OCI-M1 (cell line): ENCODE data around the gene KDM5B.
A peak's percentile ranks its signal among the peaks of the same experiment; 100 is the strongest.
"Not testable (repeated sequence)": the region's sequence is repeated elsewhere in the genome, so short reads cannot be mapped to it uniquely, and the experiment has no call there.

Experiments used
- DNase-seq: peaks from one replicate; lab custom pipeline; 2025; lab: John Stamatoyannopoulos, UW

Gene KDM5B

GRCh38 chr1:202791077-202791747 is 17.0 kb downstream of the KDM5B start:
- peak; percentile 45 for DNase-seq

GRCh38 chr1:202788800-202789199 is 19.4 kb downstream of the KDM5B start:
- no peak for DNase-seq

- DNase-seq = no peak
Measured at GRCh38 chr1:202786804-202787203, 21.4 kb downstream of the KDM5B start.

GRCh38 chr1:202781180-202781579 is 27.0 kb downstream of the KDM5B start:
- no peak for DNase-seq

- DNase-seq = no peak
Measured at GRCh38 chr1:202770135-202770534, 38.1 kb downstream of the KDM5B start.

- no peak for DNase-seq
Measured at GRCh38 chr1:202765721-202766120, 42.5 kb downstream of the KDM5B start.

GRCh38 chr1:202762019-202762418 is 46.2 kb downstream of the KDM5B start:
- no peak for DNase-seq

GRCh38 chr1:202760589-202760988 is 47.6 kb downstream of the KDM5B start:
- no peak for DNase-seq

- no peak for DNase-seq
Measured at GRCh38 chr1:202756391-202756790, 51.8 kb downstream of the KDM5B start.

GRCh38 chr1:202754293-202754692 is 53.9 kb downstream of the KDM5B start:
- no peak for DNase-seq

GRCh38 chr1:202752774-202753173 is 55.4 kb downstream of the KDM5B start:
- DNase-seq = no peak

- no peak for DNase-seq
Measured at GRCh38 chr1:202750761-202751160, 57.5 kb downstream of the KDM5B start.

- no peak for DNase-seq
Measured at GRCh38 chr1:202750024-202750423, 58.2 kb downstream of the KDM5B start.

GRCh38 chr1:202745323-202745888 is 62.8 kb downstream of the KDM5B start:
- DNase-seq = no peak

- not testable (repeated sequence) for DNase-seq
Measured at GRCh38 chr1:202744770-202745169, 63.5 kb downstream of the KDM5B start.

GRCh38 chr1:202742496-202742895 is 65.7 kb downstream of the KDM5B start:
- no peak for DNase-seq

- no peak for DNase-seq
Measured at GRCh38 chr1:202733251-202733650, 75.0 kb downstream of the KDM5B start.

GRCh38 chr1:202728951-202729350 is 79.3 kb downstream of the KDM5B start:
- DNase-seq = no peak

GRCh38 chr1:202725526-202725925 is 82.7 kb downstream of the KDM5B start:
- no peak for DNase-seq

GRCh38 chr1:202723708-202724107 is 84.5 kb downstream of the KDM5B start:
- DNase-seq = no peak

GRCh38 chr1:202723046-202723445 is 85.2 kb downstream of the KDM5B start:
- not testable (repeated sequence) for DNase-seq

GRCh38 chr1:202716654-202717053 is 91.6 kb downstream of the KDM5B start:
- no peak for DNase-seq

- not testable (repeated sequence) for DNase-seq
Measured at GRCh38 chr1:202714202-202714601, 94.0 kb downstream of the KDM5B start.

GRCh38 chr1:202713110-202713509 is 95.1 kb downstream of the KDM5B start:
- DNase-seq = no peak
